GM19397 (cell line): ENCODE results near the gene RHD.
"Not testable (repeated sequence)": the region's sequence is repeated elsewhere in the genome, so short reads cannot be mapped to it uniquely, and the experiment has no call there.

ENCODE experiments used
- ATAC-seq: cut with Tn5 transposase; IDR thresholded peaks from one replicate; pipeline ENCODE4 v1.9.1; 2021; ENCODE audit warnings: mild to moderate bottlenecking, moderate library complexity; ENCODE audit not compliant: unreplicated experiment

Gene RHD

GRCh38 chr1:25347556-25347955, 75.2 kb downstream of the RHD start:
- no peak for ATAC-seq

- no peak for ATAC-seq
Measured at GRCh38 chr1:25349606-25350005, 77.3 kb downstream of the RHD start.

- no peak for ATAC-seq
Measured at GRCh38 chr1:25355841-25356395, 83.6 kb downstream of the RHD start.

- no peak for ATAC-seq
Measured at GRCh38 chr1:25356441-25356840, 84.1 kb downstream of the RHD start.

GRCh38 chr1:25356848-25357247, 84.5 kb downstream of the RHD start:
- ATAC-seq: no peak

GRCh38 chr1:25360596-25361581, 88.6 kb downstream of the RHD start:
- no peak for ATAC-seq

GRCh38 chr1:25361901-25362300, 89.6 kb downstream of the RHD start:
- ATAC-seq: no peak

- ATAC-seq: not testable (repeated sequence)
Measured at GRCh38 chr1:25362634-25363559, 90.6 kb downstream of the RHD start.

GRCh38 chr1:25369241-25369640, 96.9 kb downstream of the RHD start:
- no peak for ATAC-seq

- ATAC-seq: not testable (repeated sequence)
Measured at GRCh38 chr1:25369691-25370271, 97.5 kb downstream of the RHD start.

GRCh38 chr1:25371757-25372156, 99.4 kb downstream of the RHD start:
- not testable (repeated sequence) for ATAC-seq

GRCh38 chr1:25378367-25378766, 106.1 kb downstream of the RHD start:
- ATAC-seq: not testable (repeated sequence)
